SK-MEL-5 (cell line): Measurements from ENCODE around the gene TMED10. TPM values are rescaled to one million over a fixed set of nuclear protein-coding genes. Genes with fewer than 3 reads are reported as not detected.
"Not testable (repeated sequence)": the region's sequence is repeated elsewhere in the genome, so short reads cannot be mapped to it uniquely, and the experiment has no call there.

ENCODE experiments used
- DNase-seq: peaks from one replicate; pipeline ENCODE4 v3.0.0-alpha.2; 2016; ENCODE audit warnings: low read depth, low spot score
- in situ Hi-C: cut with HindIII; loops from 2 replicates; pipeline ENCODE4 v1.10.0; 2016; ENCODE audit warnings: low sequenced_read_pairs, high pct_unique_total_duplicates, low pct_unique_long_range_greater_than_20kb
- total RNA-seq: library from RNA; depleted of rRNA; stranded (reverse); fragments of >200 nt; shearing (Covaris generic); gene quantifications from 2 replicates; pipeline ENCODE4 v1.2.3, GENCODE V29; 2014

TMED10 gene
- total RNA-seq, 1 experiment from 2014 or later: 941 TPM

DNA sequence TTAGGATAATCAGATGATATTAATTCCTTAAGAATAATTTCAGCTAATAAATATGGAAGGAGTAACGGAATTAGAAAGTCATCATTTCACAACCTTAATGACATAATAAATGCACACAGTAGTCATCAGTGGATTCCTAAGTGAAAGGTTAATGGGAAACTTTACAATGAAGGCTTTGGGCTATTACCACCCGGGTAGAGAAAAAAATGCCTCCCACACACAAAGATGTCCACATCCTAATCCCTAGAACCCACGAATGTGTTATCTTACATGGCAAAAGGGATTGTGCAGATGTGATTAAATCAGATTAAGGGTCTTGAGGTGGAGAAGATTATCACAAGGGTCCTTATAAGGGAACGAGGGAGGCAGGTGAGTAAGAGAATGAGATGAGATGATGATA, 5.6 kb downstream of the TMED10 start:
- in situ Hi-C loops: no loop called here

DNA sequence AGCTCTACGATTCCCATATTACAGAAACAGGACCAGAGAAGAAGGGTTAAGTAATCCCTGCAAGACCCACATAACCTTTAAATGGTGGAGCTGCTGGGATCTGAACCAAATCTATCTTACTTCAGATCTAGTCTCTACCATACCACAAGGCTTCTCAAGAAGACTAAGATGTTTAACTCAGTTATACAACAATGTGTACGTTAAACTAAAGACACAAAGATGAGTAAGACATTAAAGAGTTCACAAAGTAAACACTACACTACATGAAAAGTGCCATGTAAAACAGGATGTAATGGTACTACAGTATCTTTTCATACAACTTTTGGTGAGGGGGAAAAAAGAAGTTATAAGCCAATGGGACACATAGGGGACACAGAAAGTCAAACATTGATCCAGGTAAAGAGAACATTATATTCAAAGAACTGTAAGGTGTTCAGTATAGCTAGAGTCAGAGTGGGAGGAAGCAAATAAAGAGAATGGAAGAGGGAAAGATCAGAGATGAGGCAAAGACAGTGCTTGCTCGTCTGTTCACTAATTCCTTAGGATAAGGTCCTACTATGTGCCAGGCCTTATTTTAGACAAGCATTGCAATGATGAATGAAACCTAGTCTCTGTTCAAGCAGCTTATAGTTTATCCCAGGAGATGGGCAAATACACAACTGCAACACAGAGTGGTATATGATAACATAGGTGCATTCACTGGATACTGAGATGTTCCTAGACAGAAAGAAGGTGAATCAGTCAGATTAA, 7.7 kb downstream of the TMED10 start:
- no peak for DNase-seq
- in situ Hi-C loops: no loop called here

More for the DNA sequence above, 5.6 kb downstream of the TMED10 start:
- DNase-seq: no peak

- DNase-seq: no peak
- in situ Hi-C loops: no loop called here
Measured at GRCh38 chr14:75167325-75167724, 9.1 kb downstream of the TMED10 start.

DNA sequence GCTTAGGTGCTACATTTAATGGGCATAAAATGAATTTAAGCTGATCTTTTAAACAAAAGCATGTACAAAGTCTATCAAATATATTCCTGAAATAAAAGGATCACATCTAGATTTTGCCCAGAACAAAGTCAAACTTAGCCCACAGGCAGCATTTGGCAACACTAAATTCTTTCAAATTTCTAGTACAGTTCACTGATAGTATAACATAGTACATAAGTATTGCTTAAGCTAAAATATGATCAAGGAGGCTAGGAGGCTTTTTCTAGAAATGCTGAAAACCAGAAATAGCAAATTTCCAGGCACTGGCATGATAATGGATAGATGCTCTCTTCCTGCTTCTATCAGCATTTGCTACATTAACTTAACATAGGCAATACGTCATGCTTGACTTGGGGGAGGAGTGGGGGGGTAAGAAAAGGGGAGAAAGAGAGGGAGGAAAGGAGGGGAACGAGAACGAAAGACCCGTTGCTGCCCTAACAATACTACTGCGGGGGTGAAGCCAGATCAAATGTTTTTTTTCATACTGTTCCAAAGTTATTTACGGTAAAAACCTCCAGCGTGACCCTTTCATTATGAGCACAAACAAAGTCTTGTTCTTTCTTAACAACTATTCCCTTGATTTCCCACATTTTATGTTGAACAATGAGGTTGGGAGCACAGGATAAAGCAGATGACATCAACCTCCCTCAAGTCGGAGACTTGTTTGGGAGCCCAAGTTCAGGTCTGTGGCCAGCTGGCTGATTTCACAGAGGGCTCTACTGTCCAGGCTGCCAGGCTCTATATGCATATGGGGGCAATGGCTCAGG, 10.6 kb downstream of the TMED10 start:
- in situ Hi-C loops: no loop called here
- DNase-seq: peak; percentile 99

GRCh38 chr14:75164809-75165208, 11.6 kb downstream of the TMED10 start:
- in situ Hi-C loops: no loop called here
- DNase-seq: no peak

DNA sequence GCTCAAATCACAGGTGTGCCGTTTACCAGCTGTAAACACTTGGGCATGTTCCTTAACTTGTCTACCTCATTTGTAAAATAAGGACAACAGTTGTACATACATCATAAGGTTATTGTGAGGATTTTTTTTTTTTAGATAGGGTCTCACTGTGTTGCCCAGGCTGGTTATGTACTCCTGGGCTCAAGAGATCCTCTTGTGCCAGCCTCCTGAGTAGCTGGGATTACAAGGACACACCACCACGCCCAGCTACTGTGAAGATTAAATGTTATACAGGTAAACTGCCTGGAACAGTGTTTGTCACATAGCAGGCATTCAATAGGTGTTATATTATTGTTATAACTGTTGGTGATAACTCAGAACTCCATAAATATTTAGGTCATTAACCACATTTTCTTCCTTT, 12.7 kb downstream of the TMED10 start:
- DNase-seq: no peak
- in situ Hi-C loops: no loop called here

GRCh38 chr14:75162631-75163030, 13.8 kb downstream of the TMED10 start:
- DNase-seq: peak; percentile 30
- in situ Hi-C loops: no loop called here

DNA sequence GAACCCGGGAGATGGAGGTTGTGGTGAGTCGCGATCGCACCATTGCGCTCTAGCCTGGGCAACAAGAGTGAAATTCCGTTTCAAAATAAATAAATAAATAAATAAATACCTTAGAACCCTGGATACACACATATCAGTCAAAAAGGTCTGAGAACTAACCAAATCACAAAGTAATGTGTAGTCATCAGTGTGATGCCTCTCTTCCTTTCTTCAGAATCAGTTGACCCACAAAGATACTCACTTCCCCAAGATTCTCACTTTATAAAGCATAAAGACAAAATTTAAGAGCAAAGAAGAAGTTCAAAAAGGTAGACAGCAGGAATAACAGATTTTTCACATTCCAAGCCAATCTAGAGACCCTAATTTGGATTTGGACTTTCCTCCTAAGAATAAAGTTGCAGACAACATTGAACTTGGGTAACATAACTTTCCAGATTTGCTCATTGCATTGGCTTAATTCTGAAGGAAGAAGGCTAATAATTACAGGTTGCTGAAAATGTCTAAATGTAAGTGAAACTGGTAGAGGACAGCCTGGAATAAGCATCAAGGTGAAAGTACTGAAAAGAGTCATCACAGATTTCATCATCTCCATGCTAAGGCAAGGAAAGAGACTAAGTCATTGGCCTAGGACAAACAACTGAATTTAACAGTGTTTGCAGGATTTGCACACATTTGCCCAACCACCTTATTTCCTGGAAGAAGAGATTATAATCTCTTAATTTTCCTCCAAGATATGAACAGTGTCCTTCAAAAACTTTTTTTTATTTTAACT, 17.4 kb downstream of the TMED10 start:
- in situ Hi-C loops: no loop called here
- DNase-seq: no peak

GRCh38 chr14:75156901-75157300, 19.5 kb downstream of the TMED10 start:
- in situ Hi-C loops: no loop called here
- no peak for DNase-seq

GRCh38 chr14:75156111-75156510, 20.3 kb downstream of the TMED10 start:
- no peak for DNase-seq

GRCh38 chr14:75155169-75155568, 21.2 kb downstream of the TMED10 start:
- no peak for DNase-seq
- in situ Hi-C loops: no loop called here

More at GRCh38 chr14:75156111-75156510, 20.3 kb downstream of the TMED10 start:
- in situ Hi-C loops: no loop called here

DNA sequence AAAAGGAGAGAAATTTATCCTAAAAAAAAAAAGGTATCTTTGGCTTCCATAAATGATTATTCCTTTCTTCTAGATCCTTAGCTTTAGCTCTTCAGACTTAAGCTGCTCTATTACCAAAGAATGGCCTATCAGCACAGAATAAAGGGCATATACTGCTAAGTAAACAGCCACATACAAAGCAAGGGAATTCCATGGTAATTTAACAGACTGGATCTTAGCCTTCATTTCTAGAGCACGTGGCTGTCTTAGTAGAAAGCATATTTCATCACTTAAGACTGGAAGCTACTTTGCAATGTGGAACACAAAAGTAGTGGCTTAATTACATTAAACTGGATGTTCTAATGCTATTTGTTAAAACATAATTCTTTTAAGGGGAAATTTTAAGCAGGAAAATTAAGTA, 23.1 kb downstream of the TMED10 start:
- DNase-seq: no peak
- in situ Hi-C loops: no loop called here

DNA sequence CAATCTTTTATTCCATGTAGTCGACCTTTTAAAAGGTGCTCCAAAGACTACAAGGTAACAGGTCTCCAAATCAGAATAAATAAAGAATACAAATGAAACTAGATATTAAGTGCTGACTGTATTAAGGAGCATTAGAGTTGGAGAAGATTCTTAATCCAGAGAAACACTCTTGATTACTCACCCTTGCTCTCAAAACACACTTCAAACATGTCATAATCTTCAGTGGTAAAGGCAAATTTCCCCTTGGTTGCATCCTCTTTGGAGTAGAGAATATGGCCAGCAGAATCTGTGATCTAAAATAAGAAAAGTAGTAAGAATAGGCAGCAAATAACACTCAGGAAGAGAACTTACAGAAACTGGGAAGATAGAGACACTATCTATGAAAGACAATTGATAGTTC, 24.6 kb downstream of the TMED10 start:
- in situ Hi-C loops: no loop called here
- DNase-seq: no peak

DNA sequence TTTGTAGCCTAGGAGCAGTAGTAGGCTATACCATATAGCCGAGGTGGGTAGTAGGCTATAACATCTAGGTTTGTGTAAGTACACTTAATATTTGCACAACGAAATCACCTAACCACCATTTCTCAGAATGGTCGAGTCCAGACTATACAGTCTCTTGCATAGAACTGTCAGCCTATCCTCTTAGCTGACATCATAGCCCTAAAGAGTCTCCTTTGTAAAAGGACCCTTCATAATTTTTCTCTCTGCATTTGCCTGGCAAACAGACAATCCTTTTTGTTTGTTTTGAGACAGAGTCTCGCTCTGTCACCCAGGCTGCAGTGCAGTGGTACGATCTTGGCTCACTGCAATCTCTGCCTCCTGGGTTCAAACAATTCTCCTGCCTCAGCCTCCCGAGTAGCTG, 25.8 kb downstream of the TMED10 start:
- in situ Hi-C loops: not testable (repeated sequence)

DNA sequence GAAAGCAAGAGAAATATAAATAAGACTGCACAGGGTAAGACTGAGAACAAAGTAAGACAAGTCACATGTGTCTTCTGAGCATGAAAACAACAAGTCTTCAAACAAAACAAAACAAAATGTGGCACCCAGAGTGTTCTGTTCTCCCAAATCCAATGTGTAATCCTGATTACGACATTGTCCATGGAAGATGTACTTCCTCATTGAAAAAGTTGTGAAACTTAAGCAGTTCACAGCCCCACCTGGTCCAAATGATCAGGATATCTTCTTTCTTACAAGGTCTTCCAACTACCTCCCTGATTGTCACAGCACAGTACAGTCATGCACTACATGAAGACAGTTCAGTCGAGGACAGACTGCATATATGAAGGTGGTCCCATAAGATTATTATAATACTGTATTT, 26.3 kb downstream of the TMED10 start:
- DNase-seq: no peak
- in situ Hi-C loops: no loop called here

More for the DNA sequence above, 25.8 kb downstream of the TMED10 start:
- DNase-seq: peak; percentile 76

DNA sequence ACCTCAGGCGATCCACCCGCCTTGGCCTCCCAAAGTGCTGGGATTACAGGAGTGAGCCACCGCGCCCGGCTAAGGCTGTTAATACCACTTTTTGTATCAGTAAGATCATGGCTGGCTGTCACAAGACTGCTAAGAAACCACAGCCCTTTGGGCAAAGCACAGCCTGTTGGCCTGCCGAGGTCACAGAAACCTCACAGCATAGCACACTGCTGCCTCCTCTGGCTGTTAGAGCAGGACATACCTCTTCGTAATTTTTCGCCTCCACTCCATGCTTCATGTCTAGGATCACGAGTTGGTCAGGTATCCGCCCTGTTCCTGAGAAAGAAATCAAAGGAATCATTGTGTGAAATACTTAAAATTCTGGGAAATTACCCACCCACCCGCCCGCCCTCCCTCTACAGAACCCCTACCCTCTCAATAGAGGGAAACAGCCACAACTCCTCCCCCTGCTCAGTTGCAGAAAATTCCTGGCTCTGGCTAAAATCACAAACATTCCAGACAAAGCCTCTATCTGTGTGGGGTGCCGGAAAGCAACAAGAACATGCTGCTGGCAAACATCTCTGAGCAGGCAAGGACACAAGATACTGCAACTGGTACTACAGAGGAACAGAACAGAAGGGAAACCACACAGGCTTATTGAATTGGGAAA, 28.9 kb downstream of the TMED10 start:
- in situ Hi-C loops: no loop called here
- DNase-seq: peak; percentile 100

DNA sequence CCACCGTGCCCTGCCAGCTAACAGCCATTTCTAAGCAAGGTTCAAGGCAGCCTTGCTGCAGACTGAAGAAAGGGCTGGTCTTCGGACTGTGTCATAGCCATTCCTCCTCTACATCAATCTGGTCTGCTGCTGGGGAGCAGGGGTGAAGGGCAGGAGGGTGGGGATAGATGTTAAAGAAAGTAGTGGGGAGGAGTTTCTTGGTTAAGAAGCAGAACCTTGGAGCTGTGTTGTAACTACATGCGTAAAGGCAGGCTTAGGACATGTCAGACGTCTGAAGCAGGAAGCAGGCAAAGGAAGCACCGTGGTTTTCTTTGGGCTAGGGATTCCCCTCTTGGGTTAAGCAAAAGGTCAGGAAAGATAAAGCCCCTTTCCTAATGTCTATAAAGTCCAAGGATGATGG, 31.5 kb downstream of the TMED10 start:
- no peak for DNase-seq
- in situ Hi-C loops: no loop called here
